Heart left ventricle (tissue), 13 donors: ENCODE data around the gene KRT6B.

Experiments used
- POLR2A ChIP-seq, 2 donors: fragments of 450-650 bp; IDR thresholded peaks; one replicate each; pipeline ENCODE4 v1.6.1; 2017; ENCODE audit warnings: antibody characterized with exemption in 2 of 2, mild to moderate bottlenecking in 2 of 2, moderate library complexity in 2 of 2
- TF ChIP-seq, protein P1 (sequence below), 12 donors: fragments of 200-600 bp; sonication (generic) in 4 of 12; IDR thresholded peaks; one replicate each; pipeline versions ENCODE4 v1.5.0 to v1.8.0; 2018 to 2022; ENCODE audit warnings: antibody characterized with exemption in 12 of 12, mild to moderate bottlenecking in 5 of 12
- donor health status: ischemic (EF 13 %, LVEDD 7.1; RV severe dilation, severe dysfunction).
- donor health status: DM: no; HTN: yes; CAD: no.
- donor health status: DM: no; HTN: no; CAD: no.
- donor health status: ischemic (EF 25% LVEDD 6.9; RV normal size, moderate dysfunction).
- donor health status: ischemic (EF 25% LVEDD 5.7; RV mildly dilated, moderate dysfunction).
- donor health status: ischemic (EF 35%, LVEDD 5.7; RV mildly dilated, moderate dysfunction).
- donor health status: nonischemic (EF 11% LVEDD 7.7; RV severe dilation, severe dysfunction).
- donor health status: DM: yes; HTN: yes; CAD: no.
- donor health status: PGD.
- donor health status: ischemic (EF 29% LVEDD 5.4; RV normal size, mild dysfunction).
- donor health status: nonischemic (EF 23%, LVEDD 6.1; RV moderate dilation, normal function).

- TF ChIP-seq POLR2A (IDR thresholded peaks at IDR 0.05): no peak
- TF ChIP-seq, protein P1, sequence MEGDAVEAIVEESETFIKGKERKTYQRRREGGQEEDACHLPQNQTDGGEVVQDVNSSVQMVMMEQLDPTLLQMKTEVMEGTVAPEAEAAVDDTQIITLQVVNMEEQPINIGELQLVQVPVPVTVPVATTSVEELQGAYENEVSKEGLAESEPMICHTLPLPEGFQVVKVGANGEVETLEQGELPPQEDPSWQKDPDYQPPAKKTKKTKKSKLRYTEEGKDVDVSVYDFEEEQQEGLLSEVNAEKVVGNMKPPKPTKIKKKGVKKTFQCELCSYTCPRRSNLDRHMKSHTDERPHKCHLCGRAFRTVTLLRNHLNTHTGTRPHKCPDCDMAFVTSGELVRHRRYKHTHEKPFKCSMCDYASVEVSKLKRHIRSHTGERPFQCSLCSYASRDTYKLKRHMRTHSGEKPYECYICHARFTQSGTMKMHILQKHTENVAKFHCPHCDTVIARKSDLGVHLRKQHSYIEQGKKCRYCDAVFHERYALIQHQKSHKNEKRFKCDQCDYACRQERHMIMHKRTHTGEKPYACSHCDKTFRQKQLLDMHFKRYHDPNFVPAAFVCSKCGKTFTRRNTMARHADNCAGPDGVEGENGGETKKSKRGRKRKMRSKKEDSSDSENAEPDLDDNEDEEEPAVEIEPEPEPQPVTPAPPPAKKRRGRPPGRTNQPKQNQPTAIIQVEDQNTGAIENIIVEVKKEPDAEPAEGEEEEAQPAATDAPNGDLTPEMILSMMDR (IDR thresholded peaks at IDR 0.05): no peak
Measured at GRCh38 chr12:52398176-52398575, 53.8 kb downstream of the KRT6B start.
